Measurements from ENCODE around the gene ZNF891.

The ZNF891 gene

DNA sequence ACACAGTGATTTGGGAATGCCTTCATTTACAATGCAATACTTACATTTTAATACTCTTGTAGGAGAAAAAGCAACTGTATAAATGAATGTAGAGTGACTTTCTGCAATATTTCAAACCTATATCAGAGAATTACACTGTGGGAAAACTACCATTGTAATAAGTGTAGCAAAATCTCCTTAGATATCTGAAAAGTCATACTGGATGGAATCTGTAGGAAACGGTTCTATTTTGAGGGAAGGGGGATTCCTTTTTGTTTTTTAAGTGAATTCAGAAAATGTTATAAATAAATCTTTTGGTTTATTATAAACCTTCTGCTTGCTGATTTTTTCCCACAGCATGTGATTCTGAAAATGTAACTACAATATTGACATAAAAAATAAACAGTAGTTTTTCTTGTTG is 23.0 kb downstream of the ZNF891 start:
- TF ChIP-seq, protein P1, sequence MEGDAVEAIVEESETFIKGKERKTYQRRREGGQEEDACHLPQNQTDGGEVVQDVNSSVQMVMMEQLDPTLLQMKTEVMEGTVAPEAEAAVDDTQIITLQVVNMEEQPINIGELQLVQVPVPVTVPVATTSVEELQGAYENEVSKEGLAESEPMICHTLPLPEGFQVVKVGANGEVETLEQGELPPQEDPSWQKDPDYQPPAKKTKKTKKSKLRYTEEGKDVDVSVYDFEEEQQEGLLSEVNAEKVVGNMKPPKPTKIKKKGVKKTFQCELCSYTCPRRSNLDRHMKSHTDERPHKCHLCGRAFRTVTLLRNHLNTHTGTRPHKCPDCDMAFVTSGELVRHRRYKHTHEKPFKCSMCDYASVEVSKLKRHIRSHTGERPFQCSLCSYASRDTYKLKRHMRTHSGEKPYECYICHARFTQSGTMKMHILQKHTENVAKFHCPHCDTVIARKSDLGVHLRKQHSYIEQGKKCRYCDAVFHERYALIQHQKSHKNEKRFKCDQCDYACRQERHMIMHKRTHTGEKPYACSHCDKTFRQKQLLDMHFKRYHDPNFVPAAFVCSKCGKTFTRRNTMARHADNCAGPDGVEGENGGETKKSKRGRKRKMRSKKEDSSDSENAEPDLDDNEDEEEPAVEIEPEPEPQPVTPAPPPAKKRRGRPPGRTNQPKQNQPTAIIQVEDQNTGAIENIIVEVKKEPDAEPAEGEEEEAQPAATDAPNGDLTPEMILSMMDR (IDR thresholded peaks at IDR 0.05; ENCODE audit: low read depth, low read length) = no peak
- DNase-seq (ENCODE audit: low read depth in 2 of 2) = no peak
- H3K4me3 ChIP-seq (replicated peaks in 1 of 2; ENCODE audit: low read depth in 2 of 2, low read length in 2 of 2) = no peak overlapping the region

DNA sequence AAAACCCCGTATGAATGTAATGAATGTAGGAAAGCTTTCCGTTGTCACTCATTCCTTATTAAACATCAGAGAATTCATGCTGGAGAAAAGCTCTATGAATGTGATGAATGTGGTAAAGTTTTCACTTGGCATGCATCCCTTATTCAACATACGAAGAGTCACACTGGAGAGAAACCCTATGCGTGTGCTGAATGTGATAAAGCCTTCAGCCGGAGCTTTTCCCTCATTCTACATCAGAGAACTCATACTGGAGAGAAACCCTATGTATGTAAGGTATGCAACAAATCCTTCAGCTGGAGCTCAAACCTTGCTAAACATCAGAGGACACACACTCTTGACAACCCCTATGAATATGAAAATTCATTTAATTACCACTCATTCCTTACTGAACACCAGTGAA is 23.8 kb downstream of the ZNF891 start:
- DNase-seq (ENCODE audit: low read depth in 2 of 2) = peak; percentile 5 to 36
- TF ChIP-seq, protein P1 (IDR thresholded peaks at IDR 0.05; ENCODE audit: low read depth, low read length) = no peak
- H3K4me3 ChIP-seq (replicated peaks in 1 of 2; ENCODE audit: low read depth in 2 of 2, low read length in 2 of 2) = no peak overlapping the region

DNA sequence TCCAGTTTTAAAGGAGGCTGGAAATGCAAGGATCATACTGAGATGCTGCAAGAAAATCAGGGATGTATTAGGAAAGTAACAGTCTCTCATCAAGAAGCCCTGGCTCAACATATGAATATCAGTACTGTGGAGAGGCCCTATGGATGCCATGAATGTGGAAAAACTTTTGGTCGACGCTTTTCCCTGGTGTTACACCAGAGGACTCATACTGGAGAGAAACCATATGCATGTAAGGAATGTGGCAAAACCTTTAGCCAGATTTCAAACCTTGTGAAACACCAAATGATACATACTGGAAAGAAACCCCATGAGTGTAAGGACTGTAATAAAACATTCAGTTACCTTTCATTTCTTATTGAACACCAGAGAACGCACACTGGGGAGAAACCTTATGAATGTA is 24.5 kb downstream of the ZNF891 start:
- DNase-seq (ENCODE audit: low read depth in 2 of 2) = peak; percentile 2 to 22
- no peak overlapping the region for H3K4me3 ChIP-seq (replicated peaks in 1 of 2; ENCODE audit: low read depth in 2 of 2, low read length in 2 of 2)
- TF ChIP-seq, protein P1 (IDR thresholded peaks at IDR 0.05; ENCODE audit: low read depth, low read length) = no peak

DNA sequence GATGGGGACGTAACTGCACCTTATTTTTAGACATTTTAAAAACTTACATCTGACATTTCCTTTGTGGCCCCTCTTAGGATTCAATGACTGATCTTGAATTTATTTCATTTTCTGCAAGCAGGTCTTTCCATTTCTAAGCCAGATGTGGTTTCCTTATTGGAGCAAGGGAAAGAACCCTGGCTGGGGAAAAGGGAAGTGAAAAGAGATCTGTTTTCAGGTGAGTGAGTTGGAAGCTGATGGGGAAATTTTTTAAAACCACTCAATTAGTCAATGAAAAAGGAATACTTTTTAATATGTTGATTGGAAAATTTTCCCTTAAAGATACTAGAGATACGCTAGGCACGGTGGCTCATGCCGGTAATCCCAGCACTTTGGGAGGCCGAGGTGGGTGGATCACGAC is 46.7 kb downstream of the ZNF891 start:
- no peak for DNase-seq (ENCODE audit: low read depth in 2 of 2)
- TF ChIP-seq, protein P1 (IDR thresholded peaks at IDR 0.05; ENCODE audit: low read depth, low read length) = no peak
- no peak overlapping the region for H3K4me3 ChIP-seq (replicated peaks in 1 of 2; ENCODE audit: low read depth in 2 of 2, low read length in 2 of 2)

DNA sequence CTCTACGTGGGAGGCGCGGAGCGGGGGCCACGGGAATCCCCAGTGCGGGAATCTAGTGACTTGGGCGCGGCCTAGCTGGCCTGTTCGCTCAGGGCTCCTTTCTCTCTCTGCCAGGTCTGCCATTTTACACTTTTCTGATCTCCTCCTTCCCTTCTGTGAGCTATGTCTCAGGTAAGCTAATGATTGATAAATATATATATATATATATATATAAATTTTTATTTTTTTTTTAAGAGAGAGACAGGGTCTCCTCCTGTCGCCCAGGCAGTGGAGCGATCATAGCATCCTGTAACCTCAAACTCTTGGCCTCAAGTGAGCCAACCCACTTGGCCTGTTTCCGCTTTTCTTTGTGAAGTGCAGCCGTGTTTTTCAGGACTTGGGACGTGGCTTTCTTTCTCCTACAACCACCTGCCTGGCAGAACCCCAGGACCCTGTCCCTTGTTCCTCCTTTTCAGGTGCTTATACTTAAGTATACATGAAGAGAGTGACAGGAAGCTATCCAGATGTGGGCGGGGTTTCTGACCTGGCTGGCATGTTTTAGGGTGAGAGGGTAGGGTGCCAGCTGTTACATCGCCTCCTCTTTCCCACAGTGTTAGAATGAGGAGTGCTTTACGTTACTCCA is 48.8 kb downstream of the ZNF891 start:
- TF ChIP-seq, protein P1 (IDR thresholded peaks at IDR 0.05; ENCODE audit: low read depth, low read length) = no peak
- H3K4me3 ChIP-seq (replicated peaks in 1 of 2; ENCODE audit: low read depth in 2 of 2, low read length in 2 of 2) = peak overlapping the region; percentile 82 to 88
- DNase-seq (ENCODE audit: low read depth in 2 of 2) = no peak

DNA sequence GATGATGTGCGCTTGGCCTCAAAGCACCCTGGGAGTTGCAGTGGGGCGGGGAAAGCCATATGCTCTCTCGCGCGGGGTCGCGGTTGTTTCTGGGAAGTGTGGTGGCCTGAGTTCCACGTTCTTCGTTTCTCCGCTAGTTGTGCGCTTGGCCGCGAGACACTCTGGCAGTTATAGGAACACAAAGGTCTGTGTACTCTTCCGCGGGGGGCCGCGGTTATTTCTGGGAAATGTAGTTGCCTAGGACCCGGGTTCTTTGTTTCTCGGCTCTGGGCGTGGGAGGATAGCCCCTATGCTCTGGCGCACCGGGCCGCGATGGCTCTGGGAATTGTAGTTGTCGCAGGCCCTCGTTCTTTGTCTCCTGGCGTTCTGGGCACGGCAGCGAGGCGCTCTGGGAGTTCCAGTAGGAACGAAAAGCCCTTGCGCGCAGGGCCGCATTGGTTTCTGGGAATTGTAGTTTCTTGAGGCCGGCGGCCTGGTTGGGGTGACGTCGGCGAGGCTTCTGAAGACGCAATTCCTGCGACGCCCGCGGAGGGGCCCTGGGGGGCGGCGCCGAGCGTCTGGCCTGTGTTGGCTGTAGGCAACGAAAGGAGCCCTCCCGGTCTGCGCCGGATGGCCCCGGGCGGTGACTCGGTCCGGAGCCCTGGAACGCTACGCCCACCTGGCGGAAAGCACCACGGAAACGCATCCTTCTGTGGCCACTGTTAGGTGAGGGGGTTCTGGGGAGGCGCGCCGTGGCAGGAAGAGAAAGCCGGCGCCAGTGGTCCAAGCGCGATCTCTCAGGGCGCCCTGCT is 49.5 kb downstream of the ZNF891 start, which contains the start of gene ZNF140:
TSS of gene ZNF140 (plus strand) at position 556 of the 791 bp plus-strand sequence. CDS start 398 bp downstream, outside the sequence.
- H3K4me3 ChIP-seq (replicated peaks in 1 of 2; ENCODE audit: low read depth in 2 of 2, low read length in 2 of 2) = peak within 1 kb of the TSS; percentile 82 to 88
- TF ChIP-seq, protein P1 (IDR thresholded peaks at IDR 0.05; ENCODE audit: low read depth, low read length) = peak; percentile 30
- DNase-seq (ENCODE audit: low read depth in 2 of 2) = peak; percentile 98 to 99
